Gastroesophageal sphincter (tissue), 4 donors: Measurements from ENCODE around the gene OR2C1. TPM values are rescaled to one million over a fixed set of nuclear protein-coding genes. Genes with fewer than 3 reads are reported as not detected.
A peak's percentile ranks its signal among the peaks of the same experiment; 100 is the strongest.

Experiments
- ATAC-seq: fragments of 150-250 bp; one replicate; pipeline ENCODE4 v1.9.1; 2016; ENCODE audit warnings: mild to moderate bottlenecking, moderate library complexity
- H3K27ac ChIP-seq, 4 donors: fragments of 200-600 bp; sonication (generic) in 3 of 4; 1 replicate in 3 of 4; 2 replicates in 1 of 4; pipeline ENCODE4 v1.5.1; 2016 to 2019
- H3K27me3 ChIP-seq: fragments of 200-600 bp; sonication (generic); one replicate; pipeline ENCODE4 v1.5.1; 2019
- H3K36me3 ChIP-seq, 2 donors: fragments of 200-600 bp; sonication (generic); one replicate each; pipeline ENCODE4 v1.5.1; 2019; ENCODE audit warnings: control low read depth in 1 of 2
- H3K4me1 ChIP-seq, 3 donors: fragments of 200-600 bp; sonication (generic); 1 replicate in 2 of 3; 2 replicates in 1 of 3; pipeline ENCODE4 v1.5.1; 2016 to 2019; ENCODE audit warnings: control low read depth in 2 of 3
- H3K4me3 ChIP-seq, 2 donors: fragments of 200-600 bp; sonication (generic); one replicate each; pipeline ENCODE4 v1.5.1; 2019; ENCODE audit warnings: mild to moderate bottlenecking in 1 of 2, moderate library complexity in 1 of 2
- H3K9me3 ChIP-seq, 3 donors: fragments of 200-600 bp; sonication (generic); one replicate each; pipeline ENCODE4 v1.5.1; 2017 to 2019; ENCODE audit warnings: control low read depth in 2 of 3
- EP300 ChIP-seq: sonication (generic); formaldehyde crosslinking; IDR thresholded peaks from one replicate; pipeline ENCODE4 v1.6.1; 2017; ENCODE audit warnings: antibody characterized with exemption, mild to moderate bottlenecking
- POLR2A ChIP-seq, 2 donors: fragments of 450-650 bp; IDR thresholded peaks; one replicate each; pipeline ENCODE4 v1.6.1; 2017; ENCODE audit warnings: antibody characterized with exemption in 2 of 2, mild to moderate bottlenecking in 2 of 2, moderate library complexity in 1 of 2
- POLR2AphosphoS5 ChIP-seq: sonication (generic); formaldehyde crosslinking; IDR thresholded peaks from one replicate; pipeline ENCODE4 v1.6.1; 2017; ENCODE audit warnings: antibody characterized with exemption
- WGBS, 2 donors: methylation state at CpG; one replicate each; pipeline ENCODE4 v1.1.5; 2018; ENCODE audit warnings: low coverage in 1 of 2; 5-methylcytosine and 5-hydroxymethylcytosine counted together
- total RNA-seq, 4 donors: library from RNA; depleted of rRNA; stranded (reverse); fragments of >200 nt; gene quantifications; one replicate each; pipeline ENCODE4 v1.1.0, GENCODE V29; 2016
- TF ChIP-seq, protein P1 (sequence below), 4 experiments: fragments of 200-600 bp in 2 of 4; fragments of 450-650 bp in 2 of 4; sonication (generic) in 1 of 4; IDR thresholded peaks; one replicate each; pipeline ENCODE4 v1.5.1; 2017 to 2019; ENCODE audit warnings: antibody characterized with exemption in 4 of 4, mild to moderate bottlenecking in 2 of 4, moderate library complexity in 2 of 4

Gene OR2C1
- under 1 TPM in 1 of 4 donors, not detected in 3; 0.31 TPM for total RNA-seq

GRCh38 chr16:3355589-3355988 is at the start of gene OR2C1:
OR2C1 (plus strand) TSS chr16:3355889; CDS start chr16:3355941, 52 bp downstream.
- no peak within 1 kb of the TSS for H3K4me3 ChIP-seq
- 58 to 67% methylated on average over 2 to 3 of the region's 3 CpGs for WGBS, 2 donors
- ATAC-seq = no peak
- TF ChIP-seq EP300 (no peak), POLR2AphosphoS5 (no peak), POLR2A (IDR thresholded peaks at IDR 0.05) (no peak)
- TF ChIP-seq, protein P1, sequence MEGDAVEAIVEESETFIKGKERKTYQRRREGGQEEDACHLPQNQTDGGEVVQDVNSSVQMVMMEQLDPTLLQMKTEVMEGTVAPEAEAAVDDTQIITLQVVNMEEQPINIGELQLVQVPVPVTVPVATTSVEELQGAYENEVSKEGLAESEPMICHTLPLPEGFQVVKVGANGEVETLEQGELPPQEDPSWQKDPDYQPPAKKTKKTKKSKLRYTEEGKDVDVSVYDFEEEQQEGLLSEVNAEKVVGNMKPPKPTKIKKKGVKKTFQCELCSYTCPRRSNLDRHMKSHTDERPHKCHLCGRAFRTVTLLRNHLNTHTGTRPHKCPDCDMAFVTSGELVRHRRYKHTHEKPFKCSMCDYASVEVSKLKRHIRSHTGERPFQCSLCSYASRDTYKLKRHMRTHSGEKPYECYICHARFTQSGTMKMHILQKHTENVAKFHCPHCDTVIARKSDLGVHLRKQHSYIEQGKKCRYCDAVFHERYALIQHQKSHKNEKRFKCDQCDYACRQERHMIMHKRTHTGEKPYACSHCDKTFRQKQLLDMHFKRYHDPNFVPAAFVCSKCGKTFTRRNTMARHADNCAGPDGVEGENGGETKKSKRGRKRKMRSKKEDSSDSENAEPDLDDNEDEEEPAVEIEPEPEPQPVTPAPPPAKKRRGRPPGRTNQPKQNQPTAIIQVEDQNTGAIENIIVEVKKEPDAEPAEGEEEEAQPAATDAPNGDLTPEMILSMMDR (IDR thresholded peaks at IDR 0.05) = no peak
- peaks cover 0 to 10% (median 0%) of the 10 kb centered on the region in 3 donors for H3K9me3 ChIP-seq
- H3K36me3 ChIP-seq = no peaks in the 10 kb centered on the region
- H3K4me1 ChIP-seq = no peaks in the 10 kb centered on the region
- no peak within 1 kb of the TSS for H3K27ac ChIP-seq
- no peaks in the 10 kb centered on the region for H3K27me3 ChIP-seq

DNA sequence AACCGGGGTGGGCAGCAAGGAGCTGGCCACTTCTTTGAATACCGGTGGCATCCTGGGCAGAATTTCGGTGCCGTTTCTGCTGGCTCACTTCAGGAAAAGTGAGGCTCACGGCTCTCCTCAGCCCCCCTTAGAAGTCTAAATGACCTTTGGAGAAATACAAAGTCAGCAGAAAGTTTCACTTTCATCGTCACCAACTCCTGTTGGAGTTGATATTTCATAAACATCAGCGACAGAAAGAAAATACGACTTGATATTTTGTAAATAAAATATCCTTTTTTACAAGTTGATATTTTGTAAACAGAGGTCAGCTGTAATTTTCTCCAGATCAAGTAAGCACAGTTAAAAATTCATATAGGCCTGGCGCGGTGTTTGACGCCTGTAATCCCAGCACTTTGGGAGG is 49.6 kb upstream of the OR2C1 start:
- peak overlapping the region; percentile 79 to 95 (median 93) for H3K27ac ChIP-seq
- peaks cover 0 to 84% (median 0%) of the 10 kb centered on the region in 3 donors for H3K9me3 ChIP-seq
- ATAC-seq = no peak
- no peaks in the 10 kb centered on the region for H3K27me3 ChIP-seq
- WGBS, 2 donors = 60 to 61% methylated on average over 1 to 10 of the region's 11 CpGs
- TF ChIP-seq POLR2A (IDR thresholded peaks at IDR 0.05) (no peak), POLR2AphosphoS5 (no peak), EP300 (no peak)
- TF ChIP-seq, protein P1 (IDR thresholded peaks at IDR 0.05) = no peak
- H3K4me3 ChIP-seq = peak overlapping the region; percentile 77 to 83
- H3K36me3 ChIP-seq = peaks cover 3 to 62% of the 10 kb centered on the region in 2 donors
- peaks cover 0 to 28% (median 12%) of the 10 kb centered on the region in 3 donors for H3K4me1 ChIP-seq

DNA sequence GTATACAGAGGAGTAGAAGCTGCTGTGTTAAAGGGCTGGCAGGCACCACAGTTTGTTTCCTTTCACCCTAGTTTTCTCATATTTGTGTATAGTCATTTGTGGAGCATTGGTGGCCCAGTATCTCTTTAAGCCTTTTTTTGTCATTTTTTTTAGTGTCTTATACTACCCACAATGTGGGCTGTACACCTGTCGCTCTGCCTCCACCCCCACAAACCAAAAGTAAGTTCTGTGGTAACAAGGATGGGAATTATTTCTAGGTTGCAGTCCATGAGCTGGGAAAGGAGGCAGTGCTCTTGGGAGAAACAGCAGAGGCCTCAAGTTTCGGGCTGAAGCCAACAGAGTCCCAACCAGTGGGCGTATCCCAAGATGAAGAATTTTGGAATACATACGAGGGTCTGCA is 44.2 kb upstream of the OR2C1 start:
- peaks cover 6 to 93% of the 10 kb centered on the region in 2 donors for H3K36me3 ChIP-seq
- no peaks in the 10 kb centered on the region for H3K27me3 ChIP-seq
- TF ChIP-seq POLR2AphosphoS5 = no peak
- H3K4me1 ChIP-seq = peaks cover 0 to 11% (median 0%) of the 10 kb centered on the region in 3 donors
- peaks cover 0 to 100% (median 5%) of the 10 kb centered on the region in 3 donors for H3K9me3 ChIP-seq
- H3K4me3 ChIP-seq = no peak overlapping the region
- no peak overlapping the region for H3K27ac ChIP-seq
- WGBS, 2 donors = 100% methylated on average over 1 to 4 of the region's 4 CpGs
- no peak for ATAC-seq

DNA sequence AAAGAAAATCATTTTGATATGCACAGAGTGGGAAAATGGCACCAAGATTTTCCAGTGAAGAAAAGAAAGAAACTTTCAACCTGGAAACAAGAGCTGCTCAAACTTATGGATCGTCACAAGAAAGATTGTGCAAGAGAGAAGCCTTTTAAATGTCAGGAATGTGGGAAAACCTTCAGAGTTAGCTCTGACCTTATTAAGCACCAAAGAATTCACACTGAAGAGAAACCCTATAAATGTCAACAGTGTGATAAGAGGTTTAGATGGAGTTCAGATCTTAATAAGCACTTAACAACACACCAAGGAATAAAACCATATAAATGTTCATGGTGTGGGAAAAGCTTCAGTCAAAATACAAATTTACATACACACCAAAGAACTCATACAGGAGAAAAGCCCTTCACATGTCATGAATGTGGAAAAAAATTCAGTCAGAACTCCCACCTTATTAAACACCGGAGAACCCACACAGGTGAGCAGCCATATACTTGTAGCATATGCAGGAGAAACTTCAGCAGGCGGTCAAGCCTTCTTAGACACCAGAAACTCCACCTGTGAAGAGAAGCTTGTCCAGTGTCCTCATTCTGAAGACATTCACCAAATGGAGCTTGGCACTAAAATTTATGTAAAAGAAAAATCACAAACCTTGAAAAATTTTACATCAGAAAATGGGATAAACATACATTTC is 38.2 kb upstream of the OR2C1 start:
- Histone ChIP-seq H3K27ac (no peak overlapping the region), H3K27me3 (no peaks in the 10 kb centered on the region), H3K9me3 (peaks cover 5 to 100% (median 9%) of the 10 kb centered on the region in 3 donors), H3K36me3 (peaks cover 13 to 69% of the 10 kb centered on the region in 2 donors), H3K4me1 (no peaks in the 10 kb centered on the region), H3K4me3 (no peak overlapping the region)
- ATAC-seq = no peak
- WGBS, 2 donors = 92 to 97% methylated on average over 2 to 3 of the region's 3 CpGs
- TF ChIP-seq EP300 = no peak
- TF ChIP-seq POLR2A (IDR thresholded peaks at IDR 0.05) = no peak
- TF ChIP-seq, protein P1 (IDR thresholded peaks at IDR 0.05) = no peak
- TF ChIP-seq POLR2AphosphoS5 = no peak

DNA sequence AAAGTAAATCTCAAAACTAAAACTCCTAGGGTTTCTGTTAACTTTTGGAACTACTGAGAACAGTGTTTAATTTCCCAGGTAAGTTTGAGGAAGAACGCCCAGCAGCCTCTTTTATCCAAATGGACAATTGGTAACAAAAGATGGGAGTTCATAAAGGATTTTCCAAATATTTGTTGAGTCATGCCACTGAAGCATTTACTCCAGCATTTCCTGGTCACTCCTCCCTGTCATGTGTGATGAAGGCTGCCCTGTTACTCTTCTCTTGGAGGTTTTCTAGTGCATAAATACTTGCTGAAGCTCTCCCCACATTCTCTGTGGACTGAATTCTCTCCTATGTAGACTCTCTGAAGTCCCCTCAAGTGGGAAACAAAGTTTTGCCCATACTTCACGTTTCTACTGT is 33.9 kb upstream of the OR2C1 start:
- no peak for ATAC-seq
- Histone ChIP-seq H3K4me3 (no peak overlapping the region), H3K36me3 (peaks cover 9 to 25% of the 10 kb centered on the region in 2 donors), H3K9me3 (peaks cover 0 to 95% (median 9%) of the 10 kb centered on the region in 3 donors), H3K4me1 (no peaks in the 10 kb centered on the region), H3K27me3 (no peaks in the 10 kb centered on the region), H3K27ac (no peak overlapping the region)
- 77 to 100% methylated on average over 1 to 2 of the region's 2 CpGs for WGBS, 2 donors
- TF ChIP-seq EP300 (no peak), POLR2A (IDR thresholded peaks at IDR 0.05) (no peak), POLR2AphosphoS5 (no peak)
- TF ChIP-seq, protein P1 (IDR thresholded peaks at IDR 0.05) = no peak
